GM18873 (cell line): ENCODE measurements around the gene CPLX3.

Source experiments
- ATAC-seq: cut with Tn5 transposase; IDR thresholded peaks from one replicate; pipeline ENCODE4 v1.9.1; 2021; ENCODE audit warnings: mild to moderate bottlenecking, moderate library complexity, moderate number of reproducible peaks; ENCODE audit not compliant: unreplicated experiment, low FRiP score

Gene CPLX3

DNA sequence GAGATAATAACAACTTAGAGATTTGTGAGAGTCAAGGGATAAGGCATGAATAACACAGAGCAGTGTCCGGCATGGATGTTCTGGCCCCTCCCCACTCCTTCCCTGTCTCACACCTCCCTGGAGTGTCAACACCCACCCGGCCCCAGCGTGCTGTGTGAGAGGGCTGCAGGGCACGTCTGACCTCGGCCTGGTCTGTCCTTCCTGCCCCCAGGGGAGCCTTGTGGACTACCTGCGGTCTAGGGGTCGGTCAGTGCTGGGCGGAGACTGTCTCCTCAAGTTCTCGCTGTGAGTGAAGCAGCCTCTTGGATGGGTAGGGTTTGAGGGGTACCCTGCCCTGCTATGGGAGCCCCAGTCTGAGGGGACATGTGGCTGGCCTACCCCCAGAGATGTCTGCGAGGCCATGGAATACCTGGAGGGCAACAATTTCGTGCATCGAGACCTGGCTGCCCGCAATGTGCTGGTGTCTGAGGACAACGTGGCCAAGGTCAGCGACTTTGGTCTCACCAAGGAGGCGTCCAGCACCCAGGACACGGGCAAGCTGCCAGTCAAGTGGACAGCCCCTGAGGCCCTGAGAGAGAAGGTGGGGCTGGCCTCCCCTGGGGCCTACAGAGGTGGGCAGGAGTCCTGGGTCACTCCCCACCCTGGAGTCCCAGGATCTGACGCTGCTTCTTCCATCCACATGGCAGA is 25.0 kb upstream of the CPLX3 start:
- ATAC-seq, result no peak

DNA sequence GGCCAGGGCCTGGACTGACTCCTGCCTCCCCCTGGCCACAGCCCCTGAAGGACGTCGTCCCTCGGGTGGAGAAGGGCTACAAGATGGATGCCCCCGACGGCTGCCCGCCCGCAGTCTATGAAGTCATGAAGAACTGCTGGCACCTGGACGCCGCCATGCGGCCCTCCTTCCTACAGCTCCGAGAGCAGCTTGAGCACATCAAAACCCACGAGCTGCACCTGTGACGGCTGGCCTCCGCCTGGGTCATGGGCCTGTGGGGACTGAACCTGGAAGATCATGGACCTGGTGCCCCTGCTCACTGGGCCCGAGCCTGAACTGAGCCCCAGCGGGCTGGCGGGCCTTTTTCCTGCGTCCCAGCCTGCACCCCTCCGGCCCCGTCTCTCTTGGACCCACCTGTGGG is 24.1 kb upstream of the CPLX3 start:
- ATAC-seq, result no peak

DNA sequence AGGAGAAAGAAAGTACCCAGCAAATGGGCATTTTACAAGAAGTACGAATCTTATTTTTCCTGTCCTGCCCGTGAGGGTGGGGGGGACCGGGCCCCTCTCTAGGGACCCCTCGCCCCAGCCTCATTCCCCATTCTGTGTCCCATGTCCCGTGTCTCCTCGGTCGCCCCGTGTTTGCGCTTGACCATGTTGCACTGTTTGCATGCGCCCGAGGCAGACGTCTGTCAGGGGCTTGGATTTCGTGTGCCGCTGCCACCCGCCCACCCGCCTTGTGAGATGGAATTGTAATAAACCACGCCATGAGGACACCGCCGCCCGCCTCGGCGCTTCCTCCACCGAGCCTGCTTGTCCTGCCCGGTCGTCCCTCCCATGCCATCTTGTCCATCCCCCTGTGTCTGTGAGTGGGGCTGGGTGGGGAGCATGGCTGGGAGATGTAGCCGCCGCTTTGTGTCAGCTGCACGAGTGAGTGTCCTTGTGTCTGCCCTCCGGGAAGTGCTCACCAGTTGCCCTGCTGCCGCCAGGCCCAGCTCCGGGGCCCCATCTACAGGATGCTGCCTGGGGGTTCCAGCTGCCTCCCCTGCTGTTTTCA is 23.5 kb upstream of the CPLX3 start:
- ATAC-seq, result no peak

DNA sequence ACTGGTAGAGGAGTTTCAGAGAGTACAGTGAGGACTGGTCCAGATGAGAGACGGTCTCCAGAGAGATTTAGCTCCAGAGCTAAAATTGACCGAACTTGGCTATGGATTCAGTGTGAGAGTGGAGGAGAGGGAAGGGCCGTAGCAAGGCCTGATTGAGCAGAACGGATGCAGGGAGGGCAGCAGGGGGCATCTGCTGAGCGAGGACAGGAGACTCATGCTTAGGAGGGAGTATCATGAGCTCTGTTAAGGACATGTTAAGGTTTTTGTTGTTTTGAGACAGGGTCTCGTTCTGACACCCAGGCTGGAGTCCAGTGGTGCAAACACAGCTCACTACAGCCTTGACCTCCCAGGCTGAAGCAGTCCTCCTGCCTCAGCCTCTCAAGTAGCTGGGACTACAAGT is 21.5 kb upstream of the CPLX3 start:
- no peak for ATAC-seq

DNA sequence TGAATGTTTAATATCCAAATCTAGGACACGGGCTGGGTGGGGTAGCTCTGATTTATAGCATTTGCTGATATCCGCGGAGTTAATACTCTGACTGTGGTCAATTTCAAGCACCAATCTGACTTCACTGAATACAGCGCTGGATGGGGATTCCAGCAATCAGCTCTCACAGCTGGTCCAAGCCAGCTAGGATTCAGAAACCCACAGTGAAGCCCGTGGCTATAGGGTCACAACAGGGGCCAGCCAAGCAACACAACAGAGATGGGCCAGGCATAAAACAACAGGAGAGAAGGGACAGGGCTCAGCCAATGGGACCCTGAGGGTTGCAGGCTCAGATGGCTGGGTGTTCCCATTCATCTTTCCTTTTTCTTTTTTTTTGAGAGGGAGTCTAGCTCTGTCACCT is 19.1 kb upstream of the CPLX3 start:
- ATAC-seq, result no peak

DNA sequence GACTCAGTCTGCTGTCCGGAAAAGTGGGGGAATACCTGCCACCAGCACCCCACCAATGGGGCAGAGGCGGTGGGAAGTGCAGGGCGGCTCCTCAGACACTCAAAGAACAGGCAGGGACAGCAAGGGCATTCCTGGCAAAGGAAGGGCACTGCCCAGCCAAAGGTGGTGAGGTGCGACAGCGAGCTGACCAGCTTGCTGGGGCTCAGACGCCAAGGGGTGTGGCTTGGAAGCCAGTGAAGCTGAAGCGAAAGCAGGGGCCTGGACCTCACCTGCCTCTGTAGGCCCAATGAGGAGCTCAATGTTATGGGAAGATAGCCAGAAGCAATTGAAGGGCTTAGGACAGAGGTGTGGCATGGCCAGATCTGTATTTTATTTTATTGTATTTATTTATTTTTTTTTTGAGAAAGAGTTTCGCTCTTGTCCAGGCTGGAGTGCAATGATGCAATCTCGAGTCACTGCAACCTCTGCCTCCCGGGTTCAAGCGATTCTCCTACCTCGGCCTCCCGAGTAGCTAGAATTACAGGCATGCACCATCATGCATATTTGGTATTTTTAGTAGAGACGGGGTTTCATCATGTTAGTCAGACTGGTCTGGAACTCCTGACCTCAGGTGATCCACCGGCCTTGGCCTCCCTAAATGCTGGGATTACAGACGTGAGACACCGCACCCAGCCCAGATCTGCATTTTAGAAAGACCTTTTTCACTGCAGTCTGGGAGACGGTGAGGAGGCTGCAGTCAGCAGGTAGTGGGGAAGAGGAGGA is 18.2 kb upstream of the CPLX3 start:
- ATAC-seq, result no peak

DNA sequence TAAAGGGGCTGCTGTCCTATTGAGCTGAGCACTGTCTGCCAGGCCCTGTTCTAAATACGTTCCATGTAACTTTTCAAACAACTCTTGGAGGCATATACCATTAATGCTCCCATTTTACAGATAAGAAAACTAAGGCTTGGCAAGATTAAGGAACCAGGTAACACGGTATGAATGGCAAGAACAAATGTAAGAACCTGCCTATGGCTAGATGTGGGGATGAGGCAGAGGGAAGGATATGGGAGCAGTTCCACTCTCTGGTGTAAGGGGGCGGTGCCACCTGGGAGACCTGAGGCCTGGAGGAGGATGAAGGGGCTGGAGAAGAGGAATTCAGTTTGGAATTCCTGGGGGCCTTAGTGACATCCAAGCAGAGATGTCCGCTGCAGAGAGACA is 17.6 kb upstream of the CPLX3 start:
- ATAC-seq, result no peak

DNA sequence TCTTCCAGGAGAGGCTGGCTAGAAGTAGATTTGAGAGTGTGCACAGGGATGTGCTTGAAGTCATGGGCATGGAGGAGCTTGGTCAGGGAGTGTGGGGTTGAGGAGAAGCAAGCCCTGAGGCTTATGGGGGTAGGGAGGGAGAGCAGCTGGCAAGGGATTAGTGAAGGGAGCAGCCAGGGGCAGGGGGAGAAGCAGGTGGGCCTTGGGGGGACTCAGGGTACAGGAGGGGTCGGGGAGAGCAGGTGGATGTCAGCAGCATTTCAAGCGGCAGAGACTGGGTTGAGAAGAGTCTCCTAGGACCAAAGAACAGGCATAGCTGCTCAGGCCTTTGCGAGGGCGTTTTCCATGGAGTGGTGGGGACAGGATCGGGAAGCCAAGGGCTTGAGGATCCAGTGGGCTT is 17.2 kb upstream of the CPLX3 start:
- ATAC-seq, result no peak

DNA sequence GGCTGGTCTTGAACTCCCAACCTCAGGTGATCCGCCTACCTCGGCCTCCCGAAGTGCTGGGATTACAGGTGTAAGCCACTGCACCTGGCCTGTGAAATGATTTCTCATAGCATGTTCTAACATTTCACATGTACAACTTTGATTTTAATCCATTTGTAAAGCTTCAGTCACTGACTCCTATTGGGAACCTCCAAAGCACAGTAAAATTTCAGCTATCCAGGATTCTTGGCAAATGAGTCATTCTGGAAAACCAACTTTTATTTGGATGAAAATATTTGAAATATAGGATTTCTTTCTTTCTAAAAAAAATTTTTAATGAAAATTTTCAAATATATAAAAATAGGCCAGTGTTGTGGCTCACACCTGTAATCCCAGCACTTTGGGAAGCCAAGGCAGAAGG is 16.5 kb upstream of the CPLX3 start:
- no peak for ATAC-seq

DNA sequence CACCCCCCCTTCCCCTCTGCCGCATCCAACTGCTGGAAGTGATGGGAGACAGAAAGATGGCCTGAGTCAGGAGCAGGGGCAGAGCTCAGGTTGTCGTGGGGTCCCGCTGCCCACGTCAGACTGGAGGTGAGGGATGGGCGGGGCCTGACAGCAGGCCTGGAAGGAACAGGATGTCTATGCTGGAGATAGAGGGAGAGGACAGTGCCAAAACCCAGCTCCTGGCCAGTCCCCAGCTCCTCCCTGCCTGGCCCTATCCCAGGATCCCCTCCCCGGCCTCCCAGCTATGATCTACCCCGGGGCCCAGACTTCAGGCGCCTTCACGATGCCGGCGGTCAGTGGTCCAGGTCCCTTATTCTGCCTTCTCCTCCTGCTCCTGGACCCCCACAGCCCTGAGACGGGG is 13.9 kb upstream of the CPLX3 start, which contains the start of gene LMAN1L:
Gene LMAN1L (plus strand): TSS at position 303 of the 400 bp plus-strand sequence. CDS start 20 bp downstream, at position 323.
- ATAC-seq, result no peak

DNA sequence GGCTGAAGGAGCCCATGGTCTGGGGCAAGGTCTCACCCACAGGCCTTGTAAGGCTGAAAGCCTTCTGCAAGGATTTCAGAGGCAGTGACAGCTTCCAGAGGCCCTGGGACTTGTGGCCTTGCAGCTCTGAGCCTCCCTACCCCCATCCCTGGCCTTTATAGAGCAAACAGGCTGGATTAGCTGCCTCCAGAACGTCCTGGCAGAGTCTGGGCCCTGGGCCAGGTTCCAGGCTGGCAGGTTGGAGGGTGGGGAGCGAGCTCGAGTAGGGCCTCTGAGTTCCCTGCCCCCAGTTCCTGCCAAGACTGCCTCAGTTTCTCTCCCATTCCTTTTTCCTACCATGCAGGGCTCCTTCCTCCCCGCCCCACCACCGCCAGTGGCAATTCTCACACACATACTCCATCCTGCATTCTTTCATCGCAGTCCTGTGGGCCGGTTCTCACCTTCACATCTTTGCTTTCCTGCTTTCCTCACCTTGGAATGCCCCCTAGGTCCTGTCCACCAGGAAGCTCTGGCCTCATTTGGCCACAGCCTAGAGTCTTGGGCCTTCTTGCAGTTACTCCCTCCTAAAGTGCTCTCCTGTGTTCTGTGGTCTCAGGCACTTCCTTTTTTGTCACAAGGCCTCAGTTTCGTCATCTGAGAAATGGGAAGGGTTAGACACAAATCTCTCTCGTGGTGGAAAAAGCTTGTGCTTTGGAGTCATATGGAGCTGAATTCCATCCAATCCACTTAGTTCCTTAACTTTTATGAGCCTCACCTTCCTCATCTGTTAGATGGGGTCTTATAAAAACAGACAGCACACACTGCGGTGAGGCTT is 11.1 kb upstream of the CPLX3 start:
- no peak for ATAC-seq

DNA sequence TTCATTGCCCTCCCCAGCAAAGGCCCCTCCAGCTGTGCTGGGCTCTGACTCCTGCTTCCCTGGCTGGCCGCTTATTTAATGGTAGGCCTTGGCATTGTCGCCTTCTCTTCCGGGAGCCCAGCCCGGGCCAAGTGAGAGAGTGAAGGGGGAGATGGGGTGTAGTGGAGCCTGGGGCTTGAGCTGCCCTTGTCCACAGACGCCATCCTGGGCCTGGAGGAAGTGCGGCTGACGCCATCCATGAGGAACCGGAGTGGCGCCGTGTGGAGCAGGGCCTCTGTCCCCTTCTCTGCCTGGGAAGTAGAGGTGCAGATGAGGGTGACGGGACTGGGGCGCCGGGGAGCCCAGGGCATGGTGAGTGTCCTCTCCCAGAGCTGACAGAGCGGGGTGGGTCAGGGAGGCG is 10.5 kb upstream of the CPLX3 start:
- ATAC-seq, result no peak

DNA sequence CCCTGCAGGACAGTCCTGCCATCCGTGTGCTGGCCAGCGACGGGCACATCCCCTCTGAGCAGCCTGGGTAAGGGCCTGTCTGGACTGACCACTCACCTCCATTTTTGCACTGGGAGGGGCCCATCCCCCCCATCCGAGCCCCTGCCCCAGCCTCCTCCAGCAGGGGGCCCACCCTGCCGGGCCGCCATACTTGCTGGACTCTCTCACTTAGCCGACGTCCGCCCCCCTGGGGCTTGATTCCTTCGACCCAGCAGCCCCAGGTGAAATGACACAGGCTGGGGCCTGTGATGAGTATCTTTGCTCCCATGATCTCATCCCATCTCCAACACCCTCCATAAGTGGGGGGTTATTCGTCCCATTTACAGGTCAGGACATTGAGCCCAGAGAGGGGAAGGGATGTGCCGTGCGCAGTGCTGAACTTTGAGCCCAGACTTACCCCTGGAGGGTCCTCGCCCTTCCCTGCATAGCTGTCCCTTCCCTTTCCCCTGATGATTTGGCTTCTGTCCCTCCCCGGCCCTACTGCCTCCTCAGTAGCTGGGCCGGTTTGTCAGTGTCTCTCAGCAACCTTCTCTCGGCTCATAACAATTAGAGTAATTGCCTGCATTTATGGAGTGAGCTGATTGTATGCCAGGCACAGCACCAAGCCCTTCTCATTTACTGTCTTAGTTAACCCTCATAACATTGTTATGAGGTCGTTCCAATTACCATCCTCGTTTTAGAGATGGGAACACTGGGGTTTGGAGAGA is 9.6 kb upstream of the CPLX3 start:
- ATAC-seq, result no peak

DNA sequence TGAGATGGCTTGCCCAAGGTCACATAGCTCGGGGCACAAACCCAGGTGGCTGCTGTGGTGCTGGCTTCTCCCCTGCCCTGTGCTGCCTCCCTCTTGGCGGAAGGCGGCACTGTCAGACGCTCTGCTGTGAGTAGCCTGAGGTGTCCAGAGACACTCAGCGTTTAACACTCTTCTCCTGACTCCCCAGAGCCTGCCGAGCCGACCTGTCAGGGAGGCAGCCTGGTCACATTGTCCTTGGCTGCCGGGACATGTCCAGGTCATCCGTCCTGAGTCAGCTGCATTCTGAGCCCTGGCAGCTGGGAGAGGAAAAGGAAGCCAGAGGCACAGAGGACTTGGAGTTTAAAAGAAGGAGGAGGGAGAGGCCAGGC is 9.1 kb upstream of the CPLX3 start:
- no peak for ATAC-seq

DNA sequence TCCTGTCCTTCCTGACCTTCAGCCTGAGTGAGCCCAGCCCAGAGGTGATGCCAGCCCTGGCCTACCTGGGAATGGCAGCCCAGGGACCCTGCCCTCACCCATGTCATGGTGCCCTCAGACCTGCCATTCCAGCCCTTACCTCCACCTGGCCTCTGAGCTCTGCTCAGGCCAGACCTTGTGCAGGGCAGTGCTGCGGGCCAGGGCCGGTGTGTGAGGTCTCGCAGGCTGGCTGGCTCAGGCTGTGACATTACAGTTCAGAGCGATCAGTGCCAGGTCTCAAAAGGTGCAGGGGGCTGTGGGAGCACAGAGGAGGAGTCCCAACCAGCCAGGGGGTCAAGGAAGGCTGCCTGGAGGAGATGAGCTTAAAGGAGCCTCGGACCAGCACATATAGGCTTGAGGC is 6.4 kb upstream of the CPLX3 start:
- ATAC-seq, result no peak

DNA sequence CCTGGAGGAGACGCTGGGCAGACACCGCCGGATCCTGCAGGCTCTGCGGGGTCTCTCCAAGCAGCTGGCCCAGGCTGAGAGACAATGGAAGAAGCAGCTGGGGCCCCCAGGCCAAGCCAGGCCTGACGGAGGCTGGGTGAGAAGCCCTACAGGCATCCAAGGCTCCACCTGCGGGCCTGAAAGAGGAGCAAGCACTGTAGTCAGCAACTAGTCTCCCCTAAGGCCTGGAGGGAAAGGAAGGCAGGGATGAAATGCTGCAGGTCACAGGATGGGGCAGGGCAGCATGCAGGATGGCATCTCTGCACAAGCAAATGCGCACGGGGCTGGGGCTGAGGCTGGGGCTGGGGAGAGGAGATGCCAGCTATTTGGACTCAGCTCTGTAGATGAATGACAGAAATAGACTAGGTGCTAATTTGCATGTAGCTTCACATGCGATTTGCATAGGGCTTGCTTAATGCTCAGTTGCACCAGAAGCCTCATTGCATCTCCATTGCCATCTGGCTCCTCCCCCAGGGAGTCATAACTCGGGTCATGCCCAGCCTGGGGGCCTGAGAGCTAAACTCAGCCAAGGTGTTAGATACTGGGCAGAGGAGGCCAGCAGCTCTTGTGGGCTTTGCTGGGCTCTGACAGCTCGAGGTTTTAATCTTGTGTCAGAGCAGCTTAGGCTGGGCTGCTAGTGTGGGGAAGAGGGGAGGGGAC is 5.2 kb upstream of the CPLX3 start:
- ATAC-seq, result peak; percentile 79

DNA sequence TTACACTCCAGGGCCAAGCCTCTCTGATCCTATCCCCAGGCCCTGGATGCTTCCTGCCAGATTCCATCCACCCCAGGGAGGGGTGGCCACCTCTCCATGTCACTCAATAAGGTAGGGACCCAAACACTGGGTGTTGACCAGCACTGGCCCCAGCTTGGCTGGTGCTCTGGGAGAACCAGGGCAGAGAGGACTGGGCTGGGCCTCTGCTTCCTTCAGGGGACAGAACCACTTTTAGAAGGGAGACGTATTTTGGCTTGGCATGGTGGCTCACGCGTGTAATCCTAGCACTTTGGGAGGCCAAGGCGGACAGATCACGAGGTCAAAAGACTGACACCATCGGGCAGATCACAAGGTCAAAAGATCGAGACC is 4.7 kb upstream of the CPLX3 start:
- no peak for ATAC-seq

DNA sequence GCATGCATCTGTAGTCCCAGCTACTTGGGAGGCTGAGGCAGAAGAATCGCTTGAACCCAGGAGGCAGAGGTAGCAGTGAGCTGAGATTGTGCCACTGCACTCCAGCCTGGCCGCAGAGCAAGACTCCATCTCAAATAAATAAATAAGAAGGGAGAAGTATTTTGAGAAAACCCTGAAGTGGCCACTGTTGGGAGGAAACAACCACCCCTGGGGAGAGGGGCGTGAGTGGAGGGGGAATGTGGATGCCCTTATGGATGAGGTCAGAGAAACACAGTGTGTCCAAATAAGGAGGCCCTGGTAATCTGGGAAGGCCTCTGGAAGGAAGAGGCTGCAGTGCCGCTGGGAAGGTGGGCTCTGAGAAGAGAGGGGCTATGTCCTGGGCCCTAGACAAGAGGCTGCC is 4.2 kb upstream of the CPLX3 start:
- no peak for ATAC-seq

DNA sequence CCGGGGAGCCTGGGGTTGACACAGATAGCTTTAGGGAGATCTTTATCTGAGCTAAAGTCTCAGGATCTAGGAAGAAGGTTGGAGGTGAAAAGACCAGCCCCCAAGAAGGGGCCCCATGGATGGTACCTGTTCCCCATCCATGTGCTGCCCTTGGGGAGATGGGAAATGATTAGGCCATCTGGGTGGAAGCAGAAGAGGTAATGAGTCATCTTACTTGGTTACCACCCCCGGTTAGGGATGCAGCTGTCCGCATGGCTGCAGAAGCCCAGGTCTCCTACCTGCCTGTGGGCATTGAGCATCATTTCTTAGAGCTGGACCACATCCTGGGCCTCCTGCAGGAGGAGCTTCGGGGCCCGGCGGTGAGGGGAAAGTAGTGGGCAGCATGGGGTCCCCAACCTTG is 3.1 kb upstream of the CPLX3 start:
- ATAC-seq, result no peak

DNA sequence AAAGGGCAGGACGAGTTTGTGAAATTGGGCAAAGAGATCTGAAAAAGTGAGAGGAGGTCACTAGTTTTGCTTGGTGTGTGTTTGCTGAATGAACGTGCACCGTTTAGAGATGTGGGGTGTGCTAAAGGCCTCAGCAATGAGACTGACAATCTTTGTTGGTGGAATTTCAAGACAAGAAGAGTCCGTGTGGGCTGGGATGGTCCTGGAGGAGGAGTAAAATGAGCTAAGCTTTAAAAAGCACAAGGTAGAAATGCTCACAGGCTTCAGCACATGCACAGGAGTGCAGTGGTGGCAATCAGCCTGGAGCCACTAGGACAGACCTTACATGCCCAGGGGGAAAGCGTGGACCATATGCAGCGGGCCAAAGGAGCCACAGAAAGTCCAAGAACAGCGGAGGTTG is 1.5 kb upstream of the CPLX3 start:
- no peak for ATAC-seq
